ENCODE measurements around the gene PSME3IP1. TPM values are rescaled to one million over a fixed set of nuclear protein-coding genes. Genes with fewer than 3 reads are reported as not detected.

Gene PSME3IP1
- total and polyA plus RNA-seq, 12 donors, result 32.9 to 129 (median 67.8) TPM

- H3K27me3 ChIP-seq, result no peaks in the 10 kb centered on the region
- H3K36me3 ChIP-seq (replicated peaks in 1 of 2), result peaks cover 0 to 47% of the 10 kb centered on the region in 2 donors
- H3K4me1 ChIP-seq (replicated peaks in 1 of 2), result no peaks in the 10 kb centered on the region
- H3K27ac ChIP-seq, result no peak overlapping the region
- no peak for TF ChIP-seq CTCF (IDR thresholded peaks at IDR 0.05)
- TF ChIP-seq POLR2A (IDR thresholded peaks at IDR 0.05), result no peak
- no peak for DNase-seq
- 76 to 92% (median 82%) methylated on average over 6 of the region's 6 CpGs for WGBS, 4 donors
- intact Hi-C loops (cut with DNase I), result no loop called here
- H3K9me3 ChIP-seq (replicated peaks in 1 of 3), result no peaks in the 10 kb centered on the region
- no peak overlapping the region for H3K4me3 ChIP-seq
Observed at GRCh38 chr16:57155702-57156350, 30.0 kb downstream of the PSME3IP1 start.

- no peak for DNase-seq
- Histone ChIP-seq H3K27me3 (no peaks in the 10 kb centered on the region), H3K4me1 (replicated peaks in 1 of 2) (no peaks in the 10 kb centered on the region)
Observed at GRCh38 chr16:57153841-57154240, 32.0 kb downstream of the PSME3IP1 start.

GRCh38 chr16:57152096-57153093 lies 33.4 kb downstream of the PSME3IP1 start:
- intact Hi-C loops (cut with DNase I), result no loop called here
- DNase-seq, result no peak
- peaks cover 0 to 29% of the 10 kb centered on the region in 2 donors for H3K36me3 ChIP-seq (replicated peaks in 1 of 2)

More at GRCh38 chr16:57153841-57154240, 32.0 kb downstream of the PSME3IP1 start:
- Histone ChIP-seq H3K36me3 (replicated peaks in 1 of 2) (peaks cover 0 to 37% of the 10 kb centered on the region in 2 donors), H3K27ac (no peak overlapping the region), H3K9me3 (replicated peaks in 1 of 3) (no peaks in the 10 kb centered on the region), H3K4me3 (no peak overlapping the region)
- 91 to 94% (median 92%) methylated on average over 6 of the region's 6 CpGs for WGBS, 4 donors
- intact Hi-C loops (cut with DNase I), result no loop called here
- TF ChIP-seq CTCF (IDR thresholded peaks at IDR 0.05) (no peak), POLR2A (IDR thresholded peaks at IDR 0.05) (no peak)

More at GRCh38 chr16:57152096-57153093, 33.4 kb downstream of the PSME3IP1 start:
- 76 to 85% (median 79%) methylated on average over 4 of the region's 4 CpGs for WGBS, 4 donors
- Histone ChIP-seq H3K9me3 (replicated peaks in 1 of 3) (no peaks in the 10 kb centered on the region), H3K4me3 (no peak overlapping the region), H3K27ac (no peak overlapping the region), H3K4me1 (replicated peaks in 1 of 2) (peaks cover 0 to 10% of the 10 kb centered on the region in 2 donors), H3K27me3 (no peaks in the 10 kb centered on the region)
- TF ChIP-seq CTCF (IDR thresholded peaks at IDR 0.05) (no peak), POLR2A (IDR thresholded peaks at IDR 0.05) (no peak)

Measured in adrenal gland (tissue), 12 donors.